SK-N-SH treated with all-trans-retinoic acid at 6 μM for 48 hours (cell line): Measurements from ENCODE around the gene SAMD4B.

Source experiments
- BACH2 ChIP-seq: fragments of 250-450 bp; sonication (Bioruptor Pico); IDR thresholded peaks from 2 replicates; pipeline ENCODE4 v1.9.0; 2021; ENCODE audit warnings: mild to moderate bottlenecking, borderline replicate concordance
- TF ChIP-seq, protein P1 (sequence below): fragments of 250-450 bp; sonication (Bioruptor Pico); IDR thresholded peaks from 2 replicates; pipeline ENCODE4 v1.5.0; 2020; ENCODE audit warnings: mild to moderate bottlenecking, moderate library complexity

DNA sequence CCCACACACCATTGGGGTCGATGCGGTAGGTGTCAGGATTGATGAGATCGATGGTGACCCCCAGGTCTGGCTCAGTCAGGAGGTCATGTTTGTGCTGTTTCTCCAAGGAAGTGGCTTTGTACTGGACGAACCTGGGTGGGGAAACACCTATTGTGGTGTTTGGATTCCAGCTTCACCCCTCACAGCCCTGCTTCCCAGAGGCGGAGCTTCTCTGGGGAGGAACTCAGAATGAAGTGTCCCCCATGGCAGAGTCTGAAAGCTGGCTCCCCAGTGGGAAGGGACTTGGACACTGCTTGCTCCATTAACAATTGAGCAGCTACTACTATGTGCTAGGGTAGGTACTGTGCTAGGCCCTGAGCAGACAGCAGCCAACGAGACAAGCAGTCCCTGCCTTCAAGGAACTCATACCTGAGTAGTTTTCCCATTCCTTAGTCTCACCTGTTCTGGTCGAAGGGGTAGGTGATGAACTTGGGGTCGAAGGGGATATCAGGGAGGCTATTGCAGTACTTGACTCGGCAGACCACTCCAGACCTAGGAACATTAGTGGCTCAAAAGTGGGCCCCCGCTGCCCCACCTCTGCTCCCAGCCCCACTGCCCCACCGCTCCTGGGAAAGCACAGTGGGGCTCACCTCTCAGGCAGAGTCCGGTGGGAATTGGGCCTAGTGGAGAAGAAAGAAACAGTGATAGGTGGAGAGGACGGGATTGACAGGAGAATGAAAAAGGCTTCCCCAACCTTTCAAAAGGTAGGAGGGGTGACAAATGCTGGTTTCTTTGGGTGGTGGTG is 47.6 kb downstream of the SAMD4B start:
- TF ChIP-seq BACH2 (CRISPR knock-in tag): no peak
- TF ChIP-seq, protein P1, sequence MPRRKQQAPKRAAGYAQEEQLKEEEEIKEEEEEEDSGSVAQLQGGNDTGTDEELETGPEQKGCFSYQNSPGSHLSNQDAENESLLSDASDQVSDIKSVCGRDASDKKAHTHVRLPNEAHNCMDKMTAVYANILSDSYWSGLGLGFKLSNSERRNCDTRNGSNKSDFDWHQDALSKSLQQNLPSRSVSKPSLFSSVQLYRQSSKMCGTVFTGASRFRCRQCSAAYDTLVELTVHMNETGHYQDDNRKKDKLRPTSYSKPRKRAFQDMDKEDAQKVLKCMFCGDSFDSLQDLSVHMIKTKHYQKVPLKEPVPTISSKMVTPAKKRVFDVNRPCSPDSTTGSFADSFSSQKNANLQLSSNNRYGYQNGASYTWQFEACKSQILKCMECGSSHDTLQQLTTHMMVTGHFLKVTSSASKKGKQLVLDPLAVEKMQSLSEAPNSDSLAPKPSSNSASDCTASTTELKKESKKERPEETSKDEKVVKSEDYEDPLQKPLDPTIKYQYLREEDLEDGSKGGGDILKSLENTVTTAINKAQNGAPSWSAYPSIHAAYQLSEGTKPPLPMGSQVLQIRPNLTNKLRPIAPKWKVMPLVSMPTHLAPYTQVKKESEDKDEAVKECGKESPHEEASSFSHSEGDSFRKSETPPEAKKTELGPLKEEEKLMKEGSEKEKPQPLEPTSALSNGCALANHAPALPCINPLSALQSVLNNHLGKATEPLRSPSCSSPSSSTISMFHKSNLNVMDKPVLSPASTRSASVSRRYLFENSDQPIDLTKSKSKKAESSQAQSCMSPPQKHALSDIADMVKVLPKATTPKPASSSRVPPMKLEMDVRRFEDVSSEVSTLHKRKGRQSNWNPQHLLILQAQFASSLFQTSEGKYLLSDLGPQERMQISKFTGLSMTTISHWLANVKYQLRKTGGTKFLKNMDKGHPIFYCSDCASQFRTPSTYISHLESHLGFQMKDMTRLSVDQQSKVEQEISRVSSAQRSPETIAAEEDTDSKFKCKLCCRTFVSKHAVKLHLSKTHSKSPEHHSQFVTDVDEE (CRISPR knock-in tag): no peak
